ENCODE data around the gene CREBRF.

- TF ChIP-seq EZH2phosphoT487 (IDR thresholded peaks at IDR 0.05; ENCODE audit: low read depth): no peak
- TF ChIP-seq CTCF (IDR thresholded peaks at IDR 0.05; ENCODE audit: low read depth, low read length): no peak
Measured at GRCh38 chr5:173175523-173175922, 119.4 kb downstream of the CREBRF start.

Data from OCI-LY3 (cell line).